ENCODE measurements around the gene GID8.

The GID8 gene

GRCh38 chr20:62943396-62943795 is 5.4 kb downstream of the GID8 start:
- no peak for DNase-seq (ENCODE audit: low read depth)

GRCh38 chr20:62944184-62944583 is 6.2 kb downstream of the GID8 start:
- DNase-seq (ENCODE audit: low read depth), result no peak

- no peak for DNase-seq (ENCODE audit: low read depth)
These were observed 6.8 kb downstream of the GID8 start for GRCh38 chr20:62944746-62945145.

- no peak for DNase-seq (ENCODE audit: low read depth)
These were observed 7.9 kb downstream of the GID8 start for GRCh38 chr20:62945771-62946339.

- DNase-seq (ENCODE audit: low read depth), result no peak
These were observed 9.0 kb downstream of the GID8 start for GRCh38 chr20:62946918-62947317.

- no peak for DNase-seq (ENCODE audit: low read depth)
These were observed 9.8 kb downstream of the GID8 start for GRCh38 chr20:62947532-62948300.

- no peak for DNase-seq (ENCODE audit: low read depth)
These were observed 11.3 kb downstream of the GID8 start for GRCh38 chr20:62949153-62949821.

GRCh38 chr20:62949962-62950361 is 12.0 kb downstream of the GID8 start:
- DNase-seq (ENCODE audit: low read depth), result no peak

- DNase-seq (ENCODE audit: low read depth), result no peak
These were observed 12.8 kb downstream of the GID8 start for GRCh38 chr20:62950741-62951140.

- no peak for DNase-seq (ENCODE audit: low read depth)
These were observed 13.4 kb downstream of the GID8 start for GRCh38 chr20:62951143-62951895.

GRCh38 chr20:62951896-62952372 is 14.0 kb downstream of the GID8 start:
- no peak for DNase-seq (ENCODE audit: low read depth)

GRCh38 chr20:62952373-62952967 is 14.5 kb downstream of the GID8 start, which contains the start of gene SLC17A9:
TSS of gene SLC17A9 (plus strand) at chr20:62952709. CDS start at chr20:62952831, 122 bp downstream.
- no peak for DNase-seq (ENCODE audit: low read depth)

- no peak for DNase-seq (ENCODE audit: low read depth)
These were observed 15.3 kb downstream of the GID8 start for GRCh38 chr20:62952968-62953838.

- DNase-seq (ENCODE audit: low read depth), result peak; percentile 56
These were observed 16.1 kb downstream of the GID8 start for GRCh38 chr20:62953839-62954703.

GRCh38 chr20:62955519-62956386 is 17.8 kb downstream of the GID8 start:
- no peak for DNase-seq (ENCODE audit: low read depth)

- no peak for DNase-seq (ENCODE audit: low read depth)
These were observed 18.6 kb downstream of the GID8 start for GRCh38 chr20:62956387-62957135.

GRCh38 chr20:62957136-62958117 is 19.5 kb downstream of the GID8 start:
- no peak for DNase-seq (ENCODE audit: low read depth)
